ENCODE data around the gene PCYT2.

The PCYT2 gene

GRCh38 chr17:81851423-81851822 is 59.8 kb downstream of the PCYT2 start:
- DNase-seq = no peak

Measured in fibroblast of skin of right quadriceps (primary cell).